ENCODE measurements around the gene STARD10. TPM values are rescaled to one million over a fixed set of nuclear protein-coding genes. Genes with fewer than 3 reads are reported as not detected.
A peak's percentile ranks its signal among the peaks of the same experiment; 100 is the strongest.

The STARD10 gene
- total and polyA plus RNA-seq, 9 of the 15 experiments (the other 6 are each of a cell fraction or from before 2014, with no cell fraction given) = 0.15 to 52.9 (median 32.3) TPM

- TF ChIP-seq ZNF586 (CRISPR knock-in tag; conservative IDR thresholded peaks at IDR 0.05) = no peak
- TF ChIP-seq ZKSCAN8 (CRISPR knock-in tag; IDR thresholded peaks at IDR 0.05) = no peak
- TF ChIP-seq ZNF778 (CRISPR knock-in tag; IDR thresholded peaks at IDR 0.05) = no peak
- TF ChIP-seq ZNF175 (CRISPR knock-in tag; IDR thresholded peaks at IDR 0.05; ENCODE audit: low read depth) = no peak
- TF ChIP-seq HOXB6 (CRISPR knock-in tag; IDR thresholded peaks at IDR 0.05; ENCODE audit: borderline replicate concordance) = no peak
- TF ChIP-seq THRA (IDR thresholded peaks at IDR 0.05) = no peak
- TF ChIP-seq RBM15 (IDR thresholded peaks at IDR 0.05; ENCODE audit: insufficient read depth, low read length) = no peak
- no peak for TF ChIP-seq TBP (optimal IDR thresholded peaks at IDR 0.05; ENCODE audit: low read depth, low read length)
- TF ChIP-seq CAMTA2 (CRISPR knock-in tag; conservative IDR thresholded peaks at IDR 0.05) = no peak
- TF ChIP-seq TAF15 (IDR thresholded peaks at IDR 0.05; ENCODE audit: low read depth, low read length) = no peak
- TF ChIP-seq ZBTB11 (CRISPR knock-in tag; IDR thresholded peaks at IDR 0.05) = no peak
- TF ChIP-seq PKNOX1 (IDR thresholded peaks at IDR 0.05) = no peak
- no peak for TF ChIP-seq MECOM (CRISPR knock-in tag; IDR thresholded peaks at IDR 0.05)
- no peak for TF ChIP-seq SREBF2 (CRISPR knock-in tag; IDR thresholded peaks at IDR 0.05)
- no peak for TF ChIP-seq HMGN3 (IDR thresholded peaks at IDR 0.05; ENCODE audit: borderline replicate concordance, extremely low read depth, insufficient read length, low read depth, low read length)
- no peak for TF ChIP-seq ZNF140 (CRISPR knock-in tag; IDR thresholded peaks at IDR 0.05)
- peak; percentile 22 for TF ChIP-seq SAP30 (IDR thresholded peaks at IDR 0.05; ENCODE audit: borderline replicate concordance, insufficient read depth, low read depth, low read length, poor library complexity, severe bottlenecking)
- no peak for TF ChIP-seq NFYB (IDR thresholded peaks at IDR 0.05; ENCODE audit: extremely low read depth, insufficient read length)
- TF ChIP-seq EGR1 (conservative IDR thresholded peaks at IDR 0.05) = 0 out of 2 replicates have a peak, but pooled peaks have one; percentile 18
- peak; percentile 30; the same call in 1 of the 2 replicates for TF ChIP-seq USF1 (CRISPR knock-in tag; IDR thresholded peaks at IDR 0.05)
Observed at GRCh38 chr11:72751116-72752087, 42.4 kb downstream of the STARD10 start (continued).

Data from K562 (cell line).